HepG2 (cell line): ENCODE data around the gene ZFPM1.

Source experiments
- ARID2 ChIP-seq: sonication (generic); formaldehyde crosslinking; IDR thresholded peaks from 2 replicates; pipeline ENCODE4 v1.8.1; 2022; ENCODE audit warnings: mild to moderate bottlenecking, missing genetic modification reagents, borderline replicate concordance
- BRF2 ChIP-seq: sonication (generic); formaldehyde crosslinking; IDR thresholded peaks from 2 replicates; pipeline ENCODE4 v1.8.1; 2022; ENCODE audit warnings: mild to moderate bottlenecking, missing genetic modification reagents
- EZH2 ChIP-seq: conservative IDR thresholded peaks from 2 replicates; pipeline ENCODE4 v1.6.1; 2012; ENCODE audit warnings: mild to moderate bottlenecking, low read depth, low read length, moderate library complexity
- POLR2A ChIP-seq, 2 experiments: IDR thresholded peaks; 2 replicates each; pipeline ENCODE4 v1.6.1; 2011; ENCODE audit warnings: low read depth in 2 of 2, low read length in 2 of 2, mild to moderate bottlenecking in 1 of 2, moderate library complexity in 1 of 2; ENCODE audit not compliant: insufficient read depth in 1 of 2
- POLR2AphosphoS5 ChIP-seq: IDR thresholded peaks from 2 replicates; pipeline ENCODE4 v1.6.1; 2012; ENCODE audit warnings: low read depth, low read length
- XBP1 ChIP-seq: sonication (generic); formaldehyde crosslinking; IDR thresholded peaks from 2 replicates; pipeline ENCODE4 v1.5.0; 2020; ENCODE audit warnings: missing genetic modification reagents
- ZBTB20 ChIP-seq: sonication (generic); formaldehyde crosslinking; IDR thresholded peaks from 2 replicates; pipeline ENCODE4 v1.8.1; 2023; ENCODE audit warnings: missing genetic modification reagents, low read depth, mild to moderate bottlenecking, borderline replicate concordance
- ZMAT5 ChIP-seq: sonication (generic); formaldehyde crosslinking; IDR thresholded peaks from 2 replicates; pipeline ENCODE4 v1.5.0; 2020; ENCODE audit warnings: mild to moderate bottlenecking, low read depth, missing genetic modification reagents, borderline replicate concordance
- ZNF232 ChIP-seq: sonication (generic); formaldehyde crosslinking; IDR thresholded peaks from 2 replicates; pipeline ENCODE4 v1.4.0; 2020; ENCODE audit warnings: missing genetic modification reagents, borderline replicate concordance
- ZNF557 ChIP-seq: sonication (generic); formaldehyde crosslinking; IDR thresholded peaks from 2 replicates; pipeline ENCODE4 v1.4.0; 2020; ENCODE audit warnings: missing genetic modification reagents
- ZNF639 ChIP-seq: conservative IDR thresholded peaks from 2 replicates; pipeline ENCODE4 v1.6.1; 2018; ENCODE audit warnings: missing genetic modification reagents

GRCh38 chr16:88442727-88443576, 10.1 kb upstream of the ZFPM1 start:
- no peak for TF ChIP-seq POLR2A (IDR thresholded peaks at IDR 0.05; ENCODE audit: insufficient read depth in 1 of 2, low read depth in 2 of 2, low read length in 2 of 2)
- TF ChIP-seq ZNF557 (CRISPR knock-in tag), result 0 out of 2 replicates have a peak, but pooled peaks have one; percentile 60
- no peak for TF ChIP-seq ZMAT5 (CRISPR knock-in tag)
- peak; percentile 51; the same call in 1 of the 2 replicates for TF ChIP-seq ZNF232
- no peak; the same call in 1 of the 2 replicates for TF ChIP-seq ZBTB20
- TF ChIP-seq ARID2 (CRISPR knock-in tag), result no peak
- no peak for TF ChIP-seq POLR2AphosphoS5
- TF ChIP-seq ZNF639 (CRISPR knock-in tag), result no peak
- no peak for TF ChIP-seq EZH2
- TF ChIP-seq BRF2 (CRISPR knock-in tag), result no peak
- TF ChIP-seq XBP1 (CRISPR knock-in tag), result no peak
